Gastrocnemius medialis (tissue), 4 donors: ENCODE measurements around the gene ANKS1B.

ENCODE experiments used
- POLR2A ChIP-seq, 2 donors: fragments of 450-650 bp; IDR thresholded peaks; one replicate each; pipeline ENCODE4 v1.6.1; 2017; ENCODE audit warnings: antibody characterized with exemption in 2 of 2, mild to moderate bottlenecking in 2 of 2, moderate library complexity in 2 of 2
- TF ChIP-seq, protein P1 (sequence below), 5 experiments: fragments of 450-650 bp in 3 of 5; fragments of 200-600 bp in 2 of 5; sonication (generic) in 2 of 5; IDR thresholded peaks in 4 of 5; conservative IDR thresholded peaks in 1 of 5; 1 replicate in 4 of 5; 2 replicates in 1 of 5; pipeline ENCODE4 v1.5.1; 2016 to 2019; ENCODE audit warnings: antibody characterized with exemption in 5 of 5, mild to moderate bottlenecking in 3 of 5, moderate library complexity in 3 of 5

DNA sequence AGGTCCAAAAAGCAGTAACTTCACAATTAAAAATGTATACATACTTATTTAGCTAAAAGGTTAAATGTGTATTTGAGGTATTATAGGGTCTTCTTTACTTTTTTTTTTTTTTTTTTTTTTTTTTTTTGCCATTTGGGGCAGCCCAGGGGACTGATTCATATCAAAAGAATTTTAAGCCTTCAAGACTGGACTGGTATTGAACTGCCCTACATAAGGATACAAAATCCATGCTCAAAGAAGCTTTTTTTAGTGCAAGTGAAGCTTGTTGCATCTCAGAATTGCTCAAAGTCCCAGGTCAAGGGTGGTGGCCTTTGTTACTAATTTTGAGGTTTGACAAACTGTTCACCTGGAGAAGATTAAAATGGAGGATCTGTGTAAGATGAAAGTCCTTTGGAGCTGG is 1215.7 kb downstream of the ANKS1B start:
- TF ChIP-seq, protein P1, sequence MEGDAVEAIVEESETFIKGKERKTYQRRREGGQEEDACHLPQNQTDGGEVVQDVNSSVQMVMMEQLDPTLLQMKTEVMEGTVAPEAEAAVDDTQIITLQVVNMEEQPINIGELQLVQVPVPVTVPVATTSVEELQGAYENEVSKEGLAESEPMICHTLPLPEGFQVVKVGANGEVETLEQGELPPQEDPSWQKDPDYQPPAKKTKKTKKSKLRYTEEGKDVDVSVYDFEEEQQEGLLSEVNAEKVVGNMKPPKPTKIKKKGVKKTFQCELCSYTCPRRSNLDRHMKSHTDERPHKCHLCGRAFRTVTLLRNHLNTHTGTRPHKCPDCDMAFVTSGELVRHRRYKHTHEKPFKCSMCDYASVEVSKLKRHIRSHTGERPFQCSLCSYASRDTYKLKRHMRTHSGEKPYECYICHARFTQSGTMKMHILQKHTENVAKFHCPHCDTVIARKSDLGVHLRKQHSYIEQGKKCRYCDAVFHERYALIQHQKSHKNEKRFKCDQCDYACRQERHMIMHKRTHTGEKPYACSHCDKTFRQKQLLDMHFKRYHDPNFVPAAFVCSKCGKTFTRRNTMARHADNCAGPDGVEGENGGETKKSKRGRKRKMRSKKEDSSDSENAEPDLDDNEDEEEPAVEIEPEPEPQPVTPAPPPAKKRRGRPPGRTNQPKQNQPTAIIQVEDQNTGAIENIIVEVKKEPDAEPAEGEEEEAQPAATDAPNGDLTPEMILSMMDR (IDR thresholded peaks at IDR 0.05 in 4 of 5, conservative IDR thresholded peaks at IDR 0.05 in 1 of 5) = no peak
- TF ChIP-seq POLR2A (IDR thresholded peaks at IDR 0.05) = no peak
